Panc1 (cell line): Measurements from ENCODE around the gene ADGRD1.

ENCODE experiments used
- REST ChIP-seq, 2 experiments: IDR thresholded peaks; 2 replicates each; pipeline ENCODE4 v1.6.1; 2011 to 2012; ENCODE audit warnings: low read depth in 2 of 2, control low read depth in 1 of 2, low read length in 1 of 2, mild to moderate bottlenecking in 1 of 2, moderate library complexity in 1 of 2; ENCODE audit not compliant: insufficient read depth in 1 of 2
- TF ChIP-seq, protein P1 (sequence below): fragments of 450-650 bp; IDR thresholded peaks from 2 replicates; pipeline ENCODE4 v1.5.1; 2017; ENCODE audit warnings: mild to moderate bottlenecking

DNA sequence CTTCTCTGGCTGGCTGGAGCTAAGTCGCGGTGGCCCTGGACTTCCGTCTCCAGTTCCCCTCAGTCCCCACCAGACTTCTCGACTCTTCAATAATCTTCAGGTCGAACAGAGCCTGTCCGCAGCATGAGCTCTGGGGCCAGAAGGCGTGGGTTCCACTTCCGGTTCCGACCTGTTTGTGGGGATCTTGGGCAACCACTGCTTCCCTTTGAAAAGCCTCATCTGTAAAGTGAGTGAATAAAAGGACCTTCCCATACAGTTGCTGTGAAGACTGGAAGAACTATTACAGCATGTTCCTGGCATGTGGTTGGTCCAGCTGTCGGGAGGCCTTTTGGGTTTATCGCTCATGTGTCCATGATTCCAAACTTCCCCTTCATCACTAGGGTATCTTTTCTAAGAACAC is 19.4 kb downstream of the ADGRD1 start:
- no peak for TF ChIP-seq REST (IDR thresholded peaks at IDR 0.05; ENCODE audit: insufficient read depth in 1 of 2, low read depth in 2 of 2, low read length in 1 of 2)
- TF ChIP-seq, protein P1, sequence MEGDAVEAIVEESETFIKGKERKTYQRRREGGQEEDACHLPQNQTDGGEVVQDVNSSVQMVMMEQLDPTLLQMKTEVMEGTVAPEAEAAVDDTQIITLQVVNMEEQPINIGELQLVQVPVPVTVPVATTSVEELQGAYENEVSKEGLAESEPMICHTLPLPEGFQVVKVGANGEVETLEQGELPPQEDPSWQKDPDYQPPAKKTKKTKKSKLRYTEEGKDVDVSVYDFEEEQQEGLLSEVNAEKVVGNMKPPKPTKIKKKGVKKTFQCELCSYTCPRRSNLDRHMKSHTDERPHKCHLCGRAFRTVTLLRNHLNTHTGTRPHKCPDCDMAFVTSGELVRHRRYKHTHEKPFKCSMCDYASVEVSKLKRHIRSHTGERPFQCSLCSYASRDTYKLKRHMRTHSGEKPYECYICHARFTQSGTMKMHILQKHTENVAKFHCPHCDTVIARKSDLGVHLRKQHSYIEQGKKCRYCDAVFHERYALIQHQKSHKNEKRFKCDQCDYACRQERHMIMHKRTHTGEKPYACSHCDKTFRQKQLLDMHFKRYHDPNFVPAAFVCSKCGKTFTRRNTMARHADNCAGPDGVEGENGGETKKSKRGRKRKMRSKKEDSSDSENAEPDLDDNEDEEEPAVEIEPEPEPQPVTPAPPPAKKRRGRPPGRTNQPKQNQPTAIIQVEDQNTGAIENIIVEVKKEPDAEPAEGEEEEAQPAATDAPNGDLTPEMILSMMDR: no peak
